NCI-H2107 (cell line): ENCODE data around the gene SLC29A1.
"Not testable (repeated sequence)": the region's sequence is repeated elsewhere in the genome, so short reads cannot be mapped to it uniquely, and the experiment has no call there.

Experiments used
- DNase-seq: peaks from one replicate; lab custom pipeline; 2025; lab: John Stamatoyannopoulos, UW

Gene SLC29A1

DNA sequence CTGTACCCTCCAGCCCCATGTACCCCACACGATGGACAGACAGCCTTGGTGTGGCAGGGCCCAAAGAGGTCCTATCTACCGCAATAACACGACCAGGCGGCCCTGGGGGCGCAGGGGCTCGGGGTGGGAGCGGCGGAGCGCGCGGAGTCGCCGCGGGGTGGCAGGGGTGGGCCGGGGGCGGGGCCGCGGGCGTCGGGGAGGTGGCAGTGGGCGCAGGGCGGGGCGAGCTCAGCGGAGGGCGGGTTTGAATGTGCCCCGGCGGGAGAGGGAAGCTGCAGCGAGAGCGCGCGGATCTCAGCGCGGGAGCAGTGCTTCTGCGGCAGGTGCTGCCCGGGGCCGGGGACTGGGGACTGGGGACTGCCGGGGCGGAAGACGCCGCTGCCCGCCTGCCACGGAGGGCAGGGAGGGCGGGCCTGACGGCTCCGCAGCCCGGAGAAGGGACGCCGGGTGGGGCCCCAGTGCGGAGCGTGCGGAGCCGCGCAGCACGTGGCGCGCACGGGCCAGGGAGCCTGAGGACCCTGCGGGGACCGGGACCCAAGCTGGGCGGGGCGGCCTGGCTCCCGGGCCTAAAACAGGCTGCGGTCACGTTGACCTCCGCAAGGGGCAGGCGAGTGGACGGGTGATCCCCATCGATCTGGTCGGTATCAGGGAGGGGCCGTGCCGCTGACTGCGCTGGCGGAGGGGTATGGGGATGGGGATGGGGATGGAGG is at the start of gene SLC29A1:
Gene SLC29A1, plus strand, starts transcription at position 277 of the 710 bp plus-strand sequence. CDS start 3,719 bp downstream, outside the sequence.
- DNase-seq, result peak; percentile 36

DNA sequence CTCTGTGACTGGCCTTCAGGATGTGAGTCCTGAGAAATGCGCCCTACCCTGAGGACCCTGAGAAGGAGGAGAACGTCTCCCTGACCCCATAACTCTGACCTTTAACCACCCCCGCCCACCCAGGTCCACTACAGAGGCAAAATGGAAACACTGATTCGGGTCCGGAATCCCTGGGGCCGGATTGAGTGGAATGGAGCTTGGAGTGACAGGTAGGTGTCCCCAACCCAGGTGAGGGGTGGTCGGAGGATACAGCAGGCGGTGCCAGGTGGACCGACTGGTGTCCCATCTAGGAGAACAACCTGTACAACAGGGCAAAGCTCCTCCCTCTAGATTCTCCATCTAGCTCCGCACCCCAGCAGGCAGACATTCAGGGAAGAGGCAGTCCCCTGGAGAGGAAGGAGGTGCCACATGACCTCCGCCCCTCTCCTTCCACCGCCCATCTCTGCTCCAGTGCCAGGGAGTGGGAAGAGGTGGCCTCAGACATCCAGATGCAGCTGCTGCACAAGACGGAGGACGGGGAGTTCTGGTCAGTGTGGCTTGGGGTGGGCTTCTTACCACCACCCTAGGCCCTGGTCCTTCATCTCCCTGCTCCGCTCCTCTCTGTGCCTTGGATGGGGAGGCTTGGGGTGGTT is 47.1 kb upstream of the SLC29A1 start:
- DNase-seq, result no peak

GRCh38 chr6:44176762-44177509 is 46.5 kb upstream of the SLC29A1 start:
- DNase-seq, result no peak

- DNase-seq, result no peak
Measured at GRCh38 chr6:44177691-44178423, 45.5 kb upstream of the SLC29A1 start.

- DNase-seq, result no peak
Measured at GRCh38 chr6:44178424-44179071, 44.8 kb upstream of the SLC29A1 start.

DNA sequence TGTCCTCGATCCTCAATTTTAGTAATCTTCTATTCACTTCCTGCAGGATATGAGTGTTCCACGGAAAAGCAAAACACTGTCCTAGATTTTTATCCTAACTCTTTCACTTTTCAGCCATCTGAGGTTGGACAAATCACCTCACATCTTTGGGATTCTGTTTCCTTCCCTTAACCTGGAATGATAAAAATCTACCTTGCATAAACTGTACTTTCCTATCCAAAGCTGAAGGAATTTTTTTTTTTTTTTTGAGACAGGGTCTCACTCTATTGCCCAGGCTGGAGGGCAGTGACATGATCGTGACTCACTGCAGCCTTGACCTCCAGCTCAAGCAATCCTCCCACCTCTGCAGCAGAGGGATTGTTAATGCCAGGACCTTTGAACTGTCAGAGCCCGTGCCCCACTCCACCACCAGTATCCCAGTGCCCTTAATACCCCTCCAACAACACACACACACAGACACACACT is 44.3 kb upstream of the SLC29A1 start:
- DNase-seq, result no peak

- DNase-seq, result no peak
Measured at GRCh38 chr6:44179648-44180047, 43.7 kb upstream of the SLC29A1 start.

DNA sequence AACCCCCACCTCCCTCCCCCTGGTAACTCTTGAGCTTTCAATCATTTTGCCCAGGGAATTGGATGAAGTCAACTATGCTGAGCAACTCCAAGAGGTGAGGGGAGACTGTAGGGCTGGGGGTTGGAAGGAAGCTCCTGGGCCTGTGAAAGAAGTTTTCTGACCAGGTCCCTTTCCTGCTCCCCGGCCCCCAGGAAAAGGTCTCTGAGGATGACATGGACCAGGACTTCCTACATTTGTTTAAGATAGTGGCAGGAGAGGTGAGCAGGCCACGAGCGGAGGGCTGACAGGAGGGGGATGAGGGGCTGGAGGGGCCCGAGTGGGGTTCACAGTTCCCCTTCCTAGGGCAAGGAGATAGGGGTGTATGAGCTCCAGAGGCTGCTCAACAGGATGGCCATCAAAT is 43.0 kb upstream of the SLC29A1 start:
- no peak for DNase-seq

GRCh38 chr6:44180886-44181285 is 42.5 kb upstream of the SLC29A1 start:
- DNase-seq, result no peak

GRCh38 chr6:44181784-44182183 is 41.6 kb upstream of the SLC29A1 start:
- not testable (repeated sequence) for DNase-seq

- DNase-seq, result no peak
Measured at GRCh38 chr6:44182911-44183390, 40.4 kb upstream of the SLC29A1 start.

- no peak for DNase-seq
Measured at GRCh38 chr6:44183783-44184182, 39.6 kb upstream of the SLC29A1 start.

DNA sequence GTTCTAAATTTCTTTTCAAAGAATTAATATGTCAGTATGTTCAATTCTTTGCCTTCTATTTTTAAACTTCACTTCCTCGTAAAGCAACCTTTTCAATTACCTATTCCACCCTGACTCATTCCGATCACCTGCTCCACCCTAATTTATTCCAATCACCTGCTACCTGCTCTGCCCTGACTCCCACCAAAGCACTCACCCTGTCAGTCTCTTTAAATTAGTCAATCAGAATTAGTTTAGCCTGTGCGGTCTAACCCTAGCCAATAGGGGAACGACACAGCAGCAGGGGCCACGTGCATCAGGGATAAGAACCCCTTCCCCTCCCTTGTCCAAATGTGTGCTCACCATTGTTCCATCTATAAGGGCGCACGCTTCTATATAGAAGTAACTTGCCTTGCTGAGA is 38.0 kb upstream of the SLC29A1 start:
- not testable (repeated sequence) for DNase-seq

DNA sequence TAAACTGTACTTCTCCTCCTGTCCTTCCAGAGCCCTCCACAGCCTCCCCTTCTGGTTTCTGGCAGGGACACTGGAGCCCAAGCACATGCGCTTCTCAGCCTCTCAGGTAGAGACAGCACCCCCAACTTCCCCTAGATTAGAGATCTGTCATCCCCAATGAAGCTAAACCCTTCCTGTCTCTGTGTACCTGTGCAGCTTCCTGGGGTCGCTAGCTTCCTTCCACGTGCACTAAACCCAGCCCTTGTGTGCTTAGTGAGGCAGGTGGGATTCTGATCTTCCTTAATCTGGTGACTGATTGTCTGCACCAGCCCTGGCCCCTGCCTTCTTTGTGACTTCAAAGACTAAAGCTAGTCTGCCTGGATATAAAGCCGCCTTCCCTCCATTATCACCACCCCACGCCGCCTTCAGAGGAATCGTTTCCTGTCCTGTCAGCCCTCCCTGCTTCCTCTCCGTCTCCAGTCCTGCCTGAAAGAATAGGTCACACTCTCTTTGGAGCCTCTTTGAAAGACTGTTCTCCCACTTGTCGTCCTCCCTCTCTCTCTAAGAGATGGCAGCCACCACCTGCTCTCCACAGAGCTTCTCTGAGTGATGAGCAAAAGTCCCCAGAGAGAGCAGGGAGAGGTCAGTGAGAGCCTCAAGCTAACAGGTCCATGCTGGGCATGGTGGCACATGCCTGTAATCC is 37.3 kb upstream of the SLC29A1 start:
- no peak for DNase-seq

- no peak for DNase-seq
Measured at GRCh38 chr6:44186635-44187025, 36.8 kb upstream of the SLC29A1 start.

GRCh38 chr6:44188819-44189218 is 34.6 kb upstream of the SLC29A1 start:
- no peak for DNase-seq

DNA sequence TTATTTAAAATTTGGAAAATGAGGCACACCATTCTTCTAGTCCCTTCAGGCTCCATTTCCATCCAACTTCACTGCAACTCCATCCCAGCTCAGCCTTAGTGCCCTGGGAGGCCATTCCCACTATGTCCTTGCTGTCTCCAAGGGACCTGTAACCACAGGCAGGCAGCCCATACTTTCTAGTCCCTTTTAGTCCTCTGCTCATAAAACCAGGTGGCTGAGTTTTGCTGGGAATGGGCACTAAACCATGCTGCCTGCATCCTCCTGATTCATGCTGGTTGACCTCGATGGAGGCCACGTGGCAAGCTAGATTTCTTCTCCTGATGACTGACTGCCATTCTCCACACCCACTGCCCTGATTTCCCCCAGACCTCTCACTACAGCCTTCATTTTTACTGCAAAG is 34.1 kb upstream of the SLC29A1 start:
- no peak for DNase-seq

- no peak for DNase-seq
Measured at GRCh38 chr6:44190715-44191114, 32.7 kb upstream of the SLC29A1 start.

DNA sequence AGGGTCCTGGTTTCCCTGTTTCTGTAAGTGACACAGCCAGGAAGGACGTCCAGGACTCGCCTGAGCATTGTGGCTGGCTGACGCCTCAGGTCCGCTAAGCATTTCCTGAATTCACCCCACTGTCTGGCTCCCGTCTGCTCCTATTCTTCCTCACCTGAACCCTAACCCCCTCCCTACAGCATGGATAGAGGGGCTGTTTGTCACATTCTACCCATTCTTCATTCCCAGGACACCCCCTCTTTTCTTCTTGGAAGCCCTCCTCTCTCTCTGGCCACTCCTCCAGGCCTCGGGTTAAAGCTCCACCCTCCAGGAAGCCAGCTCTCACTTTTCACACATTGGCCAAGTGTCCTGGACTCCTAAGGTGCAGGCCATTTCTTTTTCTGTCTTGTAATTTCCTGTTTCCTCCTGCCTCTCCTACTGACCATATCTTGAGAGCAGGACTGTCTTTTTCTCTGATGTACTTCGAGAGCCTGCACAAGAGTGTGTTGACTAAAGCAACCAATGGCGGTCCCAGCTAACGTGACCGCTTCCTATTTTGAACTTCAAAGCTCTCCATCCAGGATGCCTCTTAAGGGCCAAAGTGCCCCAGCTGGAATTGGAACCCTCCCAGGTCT is 30.9 kb upstream of the SLC29A1 start:
- DNase-seq, result no peak

- no peak for DNase-seq
Measured at GRCh38 chr6:44193307-44193910, 30.0 kb upstream of the SLC29A1 start.
